Karpas-422 (cell line): ENCODE results near the gene NTM. TPM values are rescaled to one million over a fixed set of nuclear protein-coding genes. Genes with fewer than 3 reads are reported as not detected.

Experiments used
- DNase-seq: peaks from one replicate; pipeline ENCODE4 v3.0.0-alpha.2; 2015
- H2AFZ ChIP-seq: fragments of 200-600 bp; sonication (generic); 2 replicates; pipeline ENCODE4 v1.6.1; 2014; ENCODE audit warnings: antibody characterized with exemption, low read length, mixed read lengths
- H3K27ac ChIP-seq: fragments of 200-600 bp; sonication (generic); 2 replicates; pipeline ENCODE4 v1.5.1; 2014; ENCODE audit warnings: mild to moderate bottlenecking, low read length, moderate library complexity
- H3K27me3 ChIP-seq: fragments of 200-600 bp; sonication (generic); 2 replicates; pipeline ENCODE4 v1.6.1; 2014; ENCODE audit warnings: low read length, mixed read lengths
- H3K36me3 ChIP-seq: fragments of 200-600 bp; sonication (generic); 2 replicates; pipeline ENCODE4 v1.6.1; 2014; ENCODE audit warnings: low read length, mixed read lengths; ENCODE audit not compliant: insufficient read depth
- H3K4me1 ChIP-seq: fragments of 200-600 bp; sonication (generic); 2 replicates; pipeline ENCODE4 v1.6.1; 2014; ENCODE audit warnings: mild to moderate bottlenecking, low read length, mixed read lengths
- H3K4me2 ChIP-seq: fragments of 200-600 bp; sonication (generic); 2 replicates; pipeline ENCODE4 v1.6.1; 2014; ENCODE audit warnings: low read length, low read depth, mild to moderate bottlenecking; ENCODE audit not compliant: poor library complexity, severe bottlenecking
- H3K4me3 ChIP-seq: fragments of 200-600 bp; sonication (generic); 2 replicates; pipeline ENCODE4 v1.5.1; 2014; ENCODE audit warnings: mild to moderate bottlenecking, antibody characterized with exemption, low read length, mixed read lengths
- H3K79me2 ChIP-seq: fragments of 200-600 bp; sonication (generic); 2 replicates; pipeline ENCODE4 v1.6.1; 2014; ENCODE audit warnings: mild to moderate bottlenecking, low read length, mixed read lengths
- H3K9ac ChIP-seq: fragments of 200-600 bp; sonication (generic); 2 replicates; pipeline ENCODE4 v1.6.0; 2014; ENCODE audit warnings: low read length
- H3K9me2 ChIP-seq: fragments of 200-600 bp; sonication (generic), shearing (Covaris generic); replicated peaks from 2 replicates; pipeline ENCODE4 v1.6.0; 2014; ENCODE audit warnings: mild to moderate bottlenecking, low read length, moderate library complexity; ENCODE audit not compliant: insufficient read depth
- H3K9me3 ChIP-seq: fragments of 300-700, 200-600 bp; sonication (generic); 2 replicates; pipeline ENCODE4 v1.6.1; 2014; ENCODE audit warnings: low read length, mixed read lengths
- H4K20me1 ChIP-seq: fragments of 200-600 bp; sonication (generic); 2 replicates; pipeline ENCODE4 v1.6.1; 2014; ENCODE audit warnings: mild to moderate bottlenecking, antibody characterized with exemption, low read length, low read depth; ENCODE audit not compliant: insufficient read depth
- total RNA-seq: library from RNA; depleted of rRNA; stranded (reverse); fragments of >200 nt; shearing (Covaris generic); gene quantifications from 2 replicates; pipeline ENCODE4 v1.2.3, GENCODE V29; 2014; ENCODE audit warnings: low replicate concordance

NTM gene
- total RNA-seq, 1 experiment from 2014 or later: not detected

- Histone ChIP-seq H3K9me3 (no peaks in the 10 kb centered on the region), H3K79me2 (no peaks in the 10 kb centered on the region)
These were observed 798.0 kb downstream of the NTM start for GRCh38 chr11:132168344-132168981.

GRCh38 chr11:132171031-132171430 is 800.6 kb downstream of the NTM start:
- Histone ChIP-seq H3K9me3 (no peaks in the 10 kb centered on the region), H3K27me3 (no peaks in the 10 kb centered on the region), H3K79me2 (no peaks in the 10 kb centered on the region), H3K9ac (no peak overlapping the region), H3K9me2 (no peaks in the 10 kb centered on the region), H2AFZ (no peak overlapping the region), H4K20me1 (no peaks in the 10 kb centered on the region), H3K27ac (no peak overlapping the region), H3K36me3 (no peaks in the 10 kb centered on the region), H3K4me1 (no peaks in the 10 kb centered on the region), H3K4me2 (no peak overlapping the region), H3K4me3 (no peak overlapping the region)
- DNase-seq: no peak

More at GRCh38 chr11:132168344-132168981, 798.0 kb downstream of the NTM start:
- H3K36me3 ChIP-seq: no peaks in the 10 kb centered on the region
- no peak overlapping the region for H3K4me3 ChIP-seq
- no peaks in the 10 kb centered on the region for H3K27me3 ChIP-seq
- H3K4me2 ChIP-seq: no peak overlapping the region
- H2AFZ ChIP-seq: no peak overlapping the region
- DNase-seq: no peak
- no peak overlapping the region for H3K9ac ChIP-seq
- no peaks in the 10 kb centered on the region for H3K9me2 ChIP-seq
- H4K20me1 ChIP-seq: no peaks in the 10 kb centered on the region
- H3K27ac ChIP-seq: no peak overlapping the region
- H3K4me1 ChIP-seq: no peaks in the 10 kb centered on the region

GRCh38 chr11:132174362-132175255 is 804.2 kb downstream of the NTM start:
- Histone ChIP-seq H3K36me3 (no peaks in the 10 kb centered on the region), H3K4me1 (no peaks in the 10 kb centered on the region), H2AFZ (no peak overlapping the region), H3K4me2 (no peak overlapping the region), H3K27me3 (no peaks in the 10 kb centered on the region), H3K79me2 (no peaks in the 10 kb centered on the region), H3K9me3 (no peaks in the 10 kb centered on the region), H3K4me3 (no peak overlapping the region), H4K20me1 (no peaks in the 10 kb centered on the region), H3K9me2 (no peaks in the 10 kb centered on the region), H3K9ac (no peak overlapping the region), H3K27ac (no peak overlapping the region)
- no peak for DNase-seq

- Histone ChIP-seq H4K20me1 (no peaks in the 10 kb centered on the region), H3K9me2 (no peaks in the 10 kb centered on the region), H3K79me2 (no peaks in the 10 kb centered on the region), H2AFZ (no peak overlapping the region), H3K9ac (no peak overlapping the region), H3K36me3 (no peaks in the 10 kb centered on the region), H3K9me3 (no peaks in the 10 kb centered on the region), H3K4me3 (no peak overlapping the region), H3K4me1 (no peaks in the 10 kb centered on the region), H3K27ac (no peak overlapping the region), H3K4me2 (no peak overlapping the region), H3K27me3 (no peaks in the 10 kb centered on the region)
- DNase-seq: no peak
These were observed 806.7 kb downstream of the NTM start for GRCh38 chr11:132177106-132177505.

GRCh38 chr11:132184079-132184478 is 813.7 kb downstream of the NTM start:
- DNase-seq: no peak
- Histone ChIP-seq H3K9ac (no peak overlapping the region), H3K4me1 (no peaks in the 10 kb centered on the region), H3K4me2 (no peak overlapping the region), H3K27ac (no peak overlapping the region), H3K36me3 (no peaks in the 10 kb centered on the region), H4K20me1 (no peaks in the 10 kb centered on the region), H3K27me3 (no peaks in the 10 kb centered on the region), H2AFZ (no peak overlapping the region), H3K9me3 (no peaks in the 10 kb centered on the region), H3K9me2 (no peaks in the 10 kb centered on the region), H3K4me3 (no peak overlapping the region), H3K79me2 (no peaks in the 10 kb centered on the region)

- H3K9ac ChIP-seq: no peak overlapping the region
- no peaks in the 10 kb centered on the region for H3K9me2 ChIP-seq
- no peak overlapping the region for H3K4me2 ChIP-seq
- no peak overlapping the region for H2AFZ ChIP-seq
- H3K36me3 ChIP-seq: no peaks in the 10 kb centered on the region
- no peak overlapping the region for H3K4me3 ChIP-seq
- no peaks in the 10 kb centered on the region for H4K20me1 ChIP-seq
- H3K4me1 ChIP-seq: no peaks in the 10 kb centered on the region
- no peaks in the 10 kb centered on the region for H3K79me2 ChIP-seq
- H3K27me3 ChIP-seq: no peaks in the 10 kb centered on the region
- H3K27ac ChIP-seq: no peak overlapping the region
- no peak for DNase-seq
- no peaks in the 10 kb centered on the region for H3K9me3 ChIP-seq
These were observed 815.5 kb downstream of the NTM start for GRCh38 chr11:132185726-132186592.

- H3K9ac ChIP-seq: no peak overlapping the region
- no peaks in the 10 kb centered on the region for H3K4me1 ChIP-seq
- H4K20me1 ChIP-seq: no peaks in the 10 kb centered on the region
- no peaks in the 10 kb centered on the region for H3K79me2 ChIP-seq
- DNase-seq: no peak
- no peaks in the 10 kb centered on the region for H3K9me3 ChIP-seq
- H3K9me2 ChIP-seq: no peaks in the 10 kb centered on the region
- H3K27me3 ChIP-seq: no peaks in the 10 kb centered on the region
- H3K36me3 ChIP-seq: no peaks in the 10 kb centered on the region
- no peak overlapping the region for H2AFZ ChIP-seq
- H3K4me3 ChIP-seq: no peak overlapping the region
- H3K4me2 ChIP-seq: no peak overlapping the region
- H3K27ac ChIP-seq: no peak overlapping the region
These were observed 816.3 kb downstream of the NTM start for GRCh38 chr11:132186699-132187098.

- H3K36me3 ChIP-seq: no peaks in the 10 kb centered on the region
- H3K9me2 ChIP-seq: no peaks in the 10 kb centered on the region
- H3K27ac ChIP-seq: no peak overlapping the region
- no peaks in the 10 kb centered on the region for H3K4me1 ChIP-seq
- H3K9me3 ChIP-seq: no peaks in the 10 kb centered on the region
- H3K27me3 ChIP-seq: no peaks in the 10 kb centered on the region
- DNase-seq: no peak
- no peak overlapping the region for H3K4me3 ChIP-seq
- no peak overlapping the region for H3K4me2 ChIP-seq
- no peaks in the 10 kb centered on the region for H4K20me1 ChIP-seq
- no peak overlapping the region for H3K9ac ChIP-seq
- H2AFZ ChIP-seq: no peak overlapping the region
- no peaks in the 10 kb centered on the region for H3K79me2 ChIP-seq
These were observed 817.0 kb downstream of the NTM start for GRCh38 chr11:132187386-132187785.
